NCI-H2196 treated with DMSO at 0.1 percent for 48 hours (cell line): ENCODE measurements around the gene GNAL.

Experiments used
- DNase-seq: peaks from one replicate; lab custom pipeline; 2025; ENCODE audit not compliant: unreplicated experiment; lab: John Stamatoyannopoulos, UW

GNAL gene

GRCh38 chr18:11761553-11761952, 72.5 kb downstream of the GNAL start:
- no peak for DNase-seq

GRCh38 chr18:11762429-11762828, 73.4 kb downstream of the GNAL start:
- DNase-seq = no peak

- no peak for DNase-seq
These were observed 78.3 kb downstream of the GNAL start for GRCh38 chr18:11767329-11767728.

GRCh38 chr18:11767935-11768334, 78.9 kb downstream of the GNAL start:
- no peak for DNase-seq

- DNase-seq = no peak
These were observed 86.5 kb downstream of the GNAL start for GRCh38 chr18:11775436-11776174.

- no peak for DNase-seq
These were observed 91.0 kb downstream of the GNAL start for GRCh38 chr18:11780042-11780441.

- DNase-seq = no peak
These were observed 94.8 kb downstream of the GNAL start for GRCh38 chr18:11783716-11784331.

- no peak for DNase-seq
These were observed 95.7 kb downstream of the GNAL start for GRCh38 chr18:11784674-11785304.

- no peak for DNase-seq
These were observed 96.5 kb downstream of the GNAL start for GRCh38 chr18:11785444-11786055.

- DNase-seq = no peak
These were observed 100.8 kb downstream of the GNAL start for GRCh38 chr18:11789716-11790510.

- no peak for DNase-seq
These were observed 102.1 kb downstream of the GNAL start for GRCh38 chr18:11791131-11791530.

GRCh38 chr18:11792632-11793031, 103.6 kb downstream of the GNAL start:
- DNase-seq = no peak

GRCh38 chr18:11794195-11794594, 105.1 kb downstream of the GNAL start:
- no peak for DNase-seq

- DNase-seq = no peak
These were observed 106.9 kb downstream of the GNAL start for GRCh38 chr18:11795916-11796315.

- DNase-seq = no peak
These were observed 109.2 kb downstream of the GNAL start for GRCh38 chr18:11798271-11798670.

- DNase-seq = no peak
These were observed 110.0 kb downstream of the GNAL start for GRCh38 chr18:11799066-11799465.

- DNase-seq = no peak
These were observed 111.7 kb downstream of the GNAL start for GRCh38 chr18:11800566-11801334.

- no peak for DNase-seq
These were observed 112.5 kb downstream of the GNAL start for GRCh38 chr18:11801573-11801972.

GRCh38 chr18:11802158-11802557, 113.1 kb downstream of the GNAL start:
- DNase-seq = no peak

- DNase-seq = no peak
These were observed 113.5 kb downstream of the GNAL start for GRCh38 chr18:11802586-11802985.
